A549 (cell line): Measurements from ENCODE around the gene CCDC70.

Experiments used
- CHD2 ChIP-seq: fragments of 150-350 bp; IDR thresholded peaks from 2 replicates; pipeline ENCODE4 v1.6.1; 2014; ENCODE audit warnings: low read length; ENCODE audit not compliant: partially characterized antibody
- EP300 ChIP-seq, 2 experiments: fragments of >200 bp; sonication (Bioruptor Twin); formaldehyde crosslinking; IDR thresholded peaks; 2 replicates in 1 of 2; 3 replicates in 1 of 2; pipeline ENCODE4 v1.6.1; 2016 to 2017
- FOSB ChIP-seq: fragments of 250-450 bp; sonication (Bioruptor Pico); IDR thresholded peaks from 2 replicates; pipeline ENCODE4 v1.5.0; 2020; ENCODE audit warnings: mild to moderate bottlenecking, moderate library complexity
- FOXS1 ChIP-seq: fragments of 250-450 bp; sonication (Bioruptor Pico); IDR thresholded peaks from 2 replicates; pipeline ENCODE4 v1.5.0; 2020; ENCODE audit warnings: mild to moderate bottlenecking, moderate library complexity
- JUNB ChIP-seq: fragments of >200 bp; sonication (Bioruptor Twin); formaldehyde crosslinking; IDR thresholded peaks from 2 replicates; pipeline ENCODE4 v1.6.1; 2016
- POLR2A ChIP-seq: IDR thresholded peaks from 2 replicates; pipeline ENCODE4 v1.6.1; 2012; ENCODE audit warnings: mild to moderate bottlenecking, low read length
- POLR2AphosphoS2 ChIP-seq: conservative IDR thresholded peaks from 2 replicates; pipeline ENCODE4 v1.6.1; 2012; ENCODE audit warnings: low read length, improper control_type of control experiment, inconsistent platforms
- TP53 ChIP-seq: fragments of 250-450 bp; sonication (Bioruptor Pico); IDR thresholded peaks from 2 replicates; pipeline ENCODE4 v1.5.0; 2021; ENCODE audit warnings: mild to moderate bottlenecking, moderate library complexity
- TF ChIP-seq, protein P1 (sequence below): fragments of >200 bp; sonication (Bioruptor Twin); formaldehyde crosslinking; IDR thresholded peaks from 3 replicates; pipeline ENCODE4 v1.5.1; 2016
- TF ChIP-seq, protein P2 (sequence below): fragments of 150-350 bp; IDR thresholded peaks from 2 replicates; pipeline ENCODE4 v1.6.1; 2014; ENCODE audit warnings: low read depth, mild to moderate bottlenecking, low read length
- TF ChIP-seq, protein P3 (sequence below): fragments of 200-600 bp; sonication (generic); IDR thresholded peaks from 2 replicates; pipeline ENCODE4 v1.6.1; 2016; ENCODE audit warnings: antibody characterized with exemption, mild to moderate bottlenecking, moderate library complexity

- no peak for TF ChIP-seq JUNB
- no peak for TF ChIP-seq POLR2A
- TF ChIP-seq, protein P1, sequence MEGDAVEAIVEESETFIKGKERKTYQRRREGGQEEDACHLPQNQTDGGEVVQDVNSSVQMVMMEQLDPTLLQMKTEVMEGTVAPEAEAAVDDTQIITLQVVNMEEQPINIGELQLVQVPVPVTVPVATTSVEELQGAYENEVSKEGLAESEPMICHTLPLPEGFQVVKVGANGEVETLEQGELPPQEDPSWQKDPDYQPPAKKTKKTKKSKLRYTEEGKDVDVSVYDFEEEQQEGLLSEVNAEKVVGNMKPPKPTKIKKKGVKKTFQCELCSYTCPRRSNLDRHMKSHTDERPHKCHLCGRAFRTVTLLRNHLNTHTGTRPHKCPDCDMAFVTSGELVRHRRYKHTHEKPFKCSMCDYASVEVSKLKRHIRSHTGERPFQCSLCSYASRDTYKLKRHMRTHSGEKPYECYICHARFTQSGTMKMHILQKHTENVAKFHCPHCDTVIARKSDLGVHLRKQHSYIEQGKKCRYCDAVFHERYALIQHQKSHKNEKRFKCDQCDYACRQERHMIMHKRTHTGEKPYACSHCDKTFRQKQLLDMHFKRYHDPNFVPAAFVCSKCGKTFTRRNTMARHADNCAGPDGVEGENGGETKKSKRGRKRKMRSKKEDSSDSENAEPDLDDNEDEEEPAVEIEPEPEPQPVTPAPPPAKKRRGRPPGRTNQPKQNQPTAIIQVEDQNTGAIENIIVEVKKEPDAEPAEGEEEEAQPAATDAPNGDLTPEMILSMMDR = no peak
- no peak for TF ChIP-seq CHD2
- TF ChIP-seq POLR2AphosphoS2 = no peak
- no peak for TF ChIP-seq FOSB
- no peak for TF ChIP-seq TP53 (CRISPR knock-in tag)
- no peak for TF ChIP-seq FOXS1 (CRISPR knock-in tag)
- TF ChIP-seq, protein P2, sequence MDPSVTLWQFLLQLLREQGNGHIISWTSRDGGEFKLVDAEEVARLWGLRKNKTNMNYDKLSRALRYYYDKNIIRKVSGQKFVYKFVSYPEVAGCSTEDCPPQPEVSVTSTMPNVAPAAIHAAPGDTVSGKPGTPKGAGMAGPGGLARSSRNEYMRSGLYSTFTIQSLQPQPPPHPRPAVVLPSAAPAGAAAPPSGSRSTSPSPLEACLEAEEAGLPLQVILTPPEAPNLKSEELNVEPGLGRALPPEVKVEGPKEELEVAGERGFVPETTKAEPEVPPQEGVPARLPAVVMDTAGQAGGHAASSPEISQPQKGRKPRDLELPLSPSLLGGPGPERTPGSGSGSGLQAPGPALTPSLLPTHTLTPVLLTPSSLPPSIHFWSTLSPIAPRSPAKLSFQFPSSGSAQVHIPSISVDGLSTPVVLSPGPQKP = no peak
- TF ChIP-seq, protein P3, sequence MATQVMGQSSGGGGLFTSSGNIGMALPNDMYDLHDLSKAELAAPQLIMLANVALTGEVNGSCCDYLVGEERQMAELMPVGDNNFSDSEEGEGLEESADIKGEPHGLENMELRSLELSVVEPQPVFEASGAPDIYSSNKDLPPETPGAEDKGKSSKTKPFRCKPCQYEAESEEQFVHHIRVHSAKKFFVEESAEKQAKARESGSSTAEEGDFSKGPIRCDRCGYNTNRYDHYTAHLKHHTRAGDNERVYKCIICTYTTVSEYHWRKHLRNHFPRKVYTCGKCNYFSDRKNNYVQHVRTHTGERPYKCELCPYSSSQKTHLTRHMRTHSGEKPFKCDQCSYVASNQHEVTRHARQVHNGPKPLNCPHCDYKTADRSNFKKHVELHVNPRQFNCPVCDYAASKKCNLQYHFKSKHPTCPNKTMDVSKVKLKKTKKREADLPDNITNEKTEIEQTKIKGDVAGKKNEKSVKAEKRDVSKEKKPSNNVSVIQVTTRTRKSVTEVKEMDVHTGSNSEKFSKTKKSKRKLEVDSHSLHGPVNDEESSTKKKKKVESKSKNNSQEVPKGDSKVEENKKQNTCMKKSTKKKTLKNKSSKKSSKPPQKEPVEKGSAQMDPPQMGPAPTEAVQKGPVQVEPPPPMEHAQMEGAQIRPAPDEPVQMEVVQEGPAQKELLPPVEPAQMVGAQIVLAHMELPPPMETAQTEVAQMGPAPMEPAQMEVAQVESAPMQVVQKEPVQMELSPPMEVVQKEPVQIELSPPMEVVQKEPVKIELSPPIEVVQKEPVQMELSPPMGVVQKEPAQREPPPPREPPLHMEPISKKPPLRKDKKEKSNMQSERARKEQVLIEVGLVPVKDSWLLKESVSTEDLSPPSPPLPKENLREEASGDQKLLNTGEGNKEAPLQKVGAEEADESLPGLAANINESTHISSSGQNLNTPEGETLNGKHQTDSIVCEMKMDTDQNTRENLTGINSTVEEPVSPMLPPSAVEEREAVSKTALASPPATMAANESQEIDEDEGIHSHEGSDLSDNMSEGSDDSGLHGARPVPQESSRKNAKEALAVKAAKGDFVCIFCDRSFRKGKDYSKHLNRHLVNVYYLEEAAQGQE = no peak
- TF ChIP-seq EP300 (IDR thresholded peaks at IDR 0.05) = no peak
Observed at GRCh38 chr13:51839711-51840540, 21.8 kb upstream of the CCDC70 start.
